Keratinocyte (primary cell): Measurements from ENCODE around the gene CTNNA3. TPM values are rescaled to one million over a fixed set of nuclear protein-coding genes. Genes with fewer than 3 reads are reported as not detected.

Experiments used
- DNase-seq: peaks from one replicate; pipeline ENCODE4 v3.0.0-alpha.2; 2011; ENCODE audit warnings: low read depth, missing footprints, low spot score
- FAIRE-seq: peaks from 2 replicates; lab custom pipeline; 2011; peaks lifted over from hg19 to GRCh38; lab: Jason Lieb, UNC
- H2AFZ ChIP-seq: 2 replicates; pipeline ENCODE4 v1.6.0; 2012; ENCODE audit warnings: low read length, control low read depth, inconsistent platforms; ENCODE audit not compliant: control insufficient read depth
- H3K27ac ChIP-seq: 2 replicates; pipeline ENCODE4 v1.5.1; 2011; ENCODE audit warnings: low read length; ENCODE audit not compliant: control insufficient read depth, insufficient read depth
- H3K27me3 ChIP-seq: 3 replicates; pipeline ENCODE4 v1.6.0; 2011; ENCODE audit warnings: low read length; ENCODE audit not compliant: control insufficient read depth, insufficient read depth; ENCODE audit errors: extremely low read depth
- H3K36me3 ChIP-seq, 2 experiments: 2 replicates in 1 of 2; 3 replicates in 1 of 2; pipeline ENCODE4 v1.5.1; 2011; ENCODE audit warnings: low read length in 2 of 2, mild to moderate bottlenecking in 1 of 2; ENCODE audit not compliant: control insufficient read depth in 2 of 2, insufficient read depth in 2 of 2; ENCODE audit errors: extremely low read depth in 1 of 2
- H3K4me1 ChIP-seq: 3 replicates; pipeline ENCODE4 v1.5.1; 2011; ENCODE audit warnings: low read length; ENCODE audit not compliant: control insufficient read depth, insufficient read depth; ENCODE audit errors: extremely low read depth
- H3K4me2 ChIP-seq: 3 replicates; pipeline ENCODE4 v1.6.0; 2011; ENCODE audit warnings: low read depth, low read length; ENCODE audit not compliant: control insufficient read depth, insufficient read depth; ENCODE audit errors: extremely low read depth
- H3K4me3 ChIP-seq, 3 experiments: fragments of 200-600 bp in 1 of 3; sonication (generic) in 1 of 3; 2 replicates in 2 of 3; 3 replicates in 1 of 3; pipeline ENCODE4 v1.5.1; 2011 to 2016; ENCODE audit warnings: low read length in 3 of 3, mild to moderate bottlenecking in 3 of 3, control low read depth in 2 of 3, inconsistent platforms in 1 of 3, low read depth in 1 of 3, mixed read lengths in 1 of 3, mixed run types in 1 of 3, moderate library complexity in 1 of 3; ENCODE audit not compliant: control insufficient read depth in 2 of 3, insufficient read depth in 2 of 3; ENCODE audit errors: extremely low read depth in 1 of 3
- H3K79me2 ChIP-seq: 2 replicates; pipeline ENCODE4 v1.6.0; 2012; ENCODE audit warnings: low read length; ENCODE audit not compliant: control insufficient read depth, insufficient read depth
- H3K9ac ChIP-seq: 3 replicates; pipeline ENCODE4 v1.6.0; 2011; ENCODE audit warnings: low read length; ENCODE audit not compliant: control insufficient read depth, insufficient read depth; ENCODE audit errors: extremely low read depth
- H3K9me1 ChIP-seq: 3 replicates; pipeline ENCODE4 v1.6.0; 2011; ENCODE audit warnings: low read length; ENCODE audit not compliant: control insufficient read depth, insufficient read depth; ENCODE audit errors: extremely low read depth
- H3K9me3 ChIP-seq: 2 replicates; pipeline ENCODE4 v1.5.1; 2012; ENCODE audit warnings: low read depth, low read length; ENCODE audit not compliant: control insufficient read depth
- H4K20me1 ChIP-seq: 3 replicates; pipeline ENCODE4 v1.6.0; 2011; ENCODE audit warnings: low read length; ENCODE audit not compliant: control insufficient read depth, insufficient read depth; ENCODE audit errors: extremely low read depth
- EZH2 ChIP-seq: IDR thresholded peaks from one replicate; pipeline ENCODE4 v1.6.1; 2012; ENCODE audit warnings: inconsistent platforms, mild to moderate bottlenecking, low read length, moderate library complexity
- dilution Hi-C: fragments of 300-500 bp; cut with MboI; formaldehyde crosslinking; loops from one replicate; pipeline ENCODE4 v1.7.0; 2020; ENCODE audit warnings: low sequenced_read_pairs; ENCODE audit not compliant: extremely low pct_ligation_motif_present
- polyA plus RNA-seq, 5 experiments: library from polyadenylated mRNA; depleted of rRNA in 3 of 5; stranded (reverse) in 3 of 5; stranded (forward) in 1 of 5; unstranded in 1 of 5; fragments of >200 nt; gene quantifications; 1 replicate in 1 of 5; 2 replicates in 3 of 5; 3 replicates in 1 of 5; pipeline versions ENCODE4 v1.2.1 to v1.2.3, GENCODE V29; 2011 to 2012; ENCODE audit warnings: missing spikeins in 2 of 5, low read depth in 1 of 5, low replicate concordance in 1 of 5
- TF ChIP-seq, protein P1 (sequence below), 3 experiments: IDR thresholded peaks in 1 of 3; conservative IDR thresholded peaks in 1 of 3; optimal IDR thresholded peaks in 1 of 3; 2 replicates in 2 of 3; 3 replicates in 1 of 3; pipeline versions ENCODE3 to v1.5.1; 2011; ENCODE audit warnings: low read length in 3 of 3, mild to moderate bottlenecking in 3 of 3, moderate library complexity in 2 of 3, control low read depth in 1 of 3, inconsistent platforms in 1 of 3; ENCODE audit not compliant: insufficient read depth in 2 of 3; ENCODE audit errors: extremely low read depth in 1 of 3

Gene CTNNA3
- polyA plus RNA-seq, 1 donor (not counting 4 experiments of a cell fraction or from before 2014, with no cell fraction given) = 0.01 TPM

DNA sequence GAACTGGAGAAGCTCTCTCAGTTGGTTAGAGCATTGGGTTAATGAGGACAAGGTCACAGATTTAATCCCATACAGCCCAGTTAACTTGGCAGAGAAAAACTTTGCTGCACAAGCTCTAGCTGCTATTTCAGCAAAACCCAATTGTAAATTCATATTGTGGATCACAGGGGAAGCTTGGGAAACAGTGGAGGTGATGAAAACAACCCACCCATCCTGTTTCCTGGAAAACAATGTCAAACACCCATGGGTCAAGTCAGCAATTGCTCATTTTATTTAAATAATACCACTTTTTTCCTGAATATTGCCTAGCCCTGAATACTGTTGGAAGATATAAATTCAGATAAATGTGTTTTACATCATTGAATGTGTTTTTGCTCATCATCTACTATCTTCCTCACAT lies 1670.8 kb downstream of the CTNNA3 start:
- Histone ChIP-seq H2AFZ (no peak overlapping the region), H3K36me3 (no peaks in the 10 kb centered on the region), H3K9me3 (no peaks in the 10 kb centered on the region), H3K9ac (no peak overlapping the region), H3K27ac (no peak overlapping the region), H3K4me2 (no peak overlapping the region), H3K79me2 (no peaks in the 10 kb centered on the region), H3K9me1 (no peaks in the 10 kb centered on the region), H4K20me1 (no peaks in the 10 kb centered on the region), H3K4me3 (no peak overlapping the region), H3K27me3 (no peaks in the 10 kb centered on the region), H3K4me1 (no peaks in the 10 kb centered on the region)
- dilution Hi-C loops = no loop called here
- no peak for TF ChIP-seq EZH2
- TF ChIP-seq, protein P1, sequence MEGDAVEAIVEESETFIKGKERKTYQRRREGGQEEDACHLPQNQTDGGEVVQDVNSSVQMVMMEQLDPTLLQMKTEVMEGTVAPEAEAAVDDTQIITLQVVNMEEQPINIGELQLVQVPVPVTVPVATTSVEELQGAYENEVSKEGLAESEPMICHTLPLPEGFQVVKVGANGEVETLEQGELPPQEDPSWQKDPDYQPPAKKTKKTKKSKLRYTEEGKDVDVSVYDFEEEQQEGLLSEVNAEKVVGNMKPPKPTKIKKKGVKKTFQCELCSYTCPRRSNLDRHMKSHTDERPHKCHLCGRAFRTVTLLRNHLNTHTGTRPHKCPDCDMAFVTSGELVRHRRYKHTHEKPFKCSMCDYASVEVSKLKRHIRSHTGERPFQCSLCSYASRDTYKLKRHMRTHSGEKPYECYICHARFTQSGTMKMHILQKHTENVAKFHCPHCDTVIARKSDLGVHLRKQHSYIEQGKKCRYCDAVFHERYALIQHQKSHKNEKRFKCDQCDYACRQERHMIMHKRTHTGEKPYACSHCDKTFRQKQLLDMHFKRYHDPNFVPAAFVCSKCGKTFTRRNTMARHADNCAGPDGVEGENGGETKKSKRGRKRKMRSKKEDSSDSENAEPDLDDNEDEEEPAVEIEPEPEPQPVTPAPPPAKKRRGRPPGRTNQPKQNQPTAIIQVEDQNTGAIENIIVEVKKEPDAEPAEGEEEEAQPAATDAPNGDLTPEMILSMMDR (optimal IDR thresholded peaks at IDR 0.05 in 1 of 3, IDR thresholded peaks at IDR 0.05 in 1 of 3, conservative IDR thresholded peaks at IDR 0.05 in 1 of 3; ENCODE audit: extremely low read depth in 1 of 3, insufficient read depth in 2 of 3, low read length in 3 of 3) = no peak
- no peak for DNase-seq
- no peak for FAIRE-seq

DNA sequence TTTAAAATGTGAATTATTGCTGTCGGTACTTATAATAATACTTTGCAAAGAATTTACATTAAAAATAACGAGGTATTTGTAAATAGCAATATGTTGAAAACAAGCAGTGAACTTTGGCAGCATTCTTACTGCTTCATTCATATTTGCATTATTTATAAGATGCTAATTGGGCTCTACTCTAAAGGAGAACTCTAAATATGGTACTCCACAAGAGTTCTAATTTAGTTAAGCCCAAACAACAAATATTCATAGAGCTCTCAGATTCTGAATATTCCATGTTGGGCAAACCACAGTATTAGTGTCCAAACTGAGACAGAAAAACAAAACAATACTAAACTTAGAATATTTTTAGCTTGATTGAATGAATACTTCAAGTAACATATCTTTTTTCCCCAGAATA lies 1674.6 kb downstream of the CTNNA3 start:
- H3K9ac ChIP-seq = no peak overlapping the region
- no peak for DNase-seq
- no peaks in the 10 kb centered on the region for H3K79me2 ChIP-seq
- no peaks in the 10 kb centered on the region for H4K20me1 ChIP-seq
- TF ChIP-seq EZH2 = no peak
- TF ChIP-seq, protein P1 (optimal IDR thresholded peaks at IDR 0.05 in 1 of 3, IDR thresholded peaks at IDR 0.05 in 1 of 3, conservative IDR thresholded peaks at IDR 0.05 in 1 of 3; ENCODE audit: extremely low read depth in 1 of 3, insufficient read depth in 2 of 3, low read length in 3 of 3) = no peak
- H3K27ac ChIP-seq = no peak overlapping the region
- H3K4me1 ChIP-seq = no peaks in the 10 kb centered on the region
- no peaks in the 10 kb centered on the region for H3K9me1 ChIP-seq
- no peaks in the 10 kb centered on the region for H3K27me3 ChIP-seq
- dilution Hi-C loops = no loop called here
- H3K4me2 ChIP-seq = no peak overlapping the region
- H2AFZ ChIP-seq = no peak overlapping the region
- H3K4me3 ChIP-seq = no peak overlapping the region
- H3K36me3 ChIP-seq = no peaks in the 10 kb centered on the region
- no peak for FAIRE-seq
- H3K9me3 ChIP-seq = no peaks in the 10 kb centered on the region
